MM.1S (cell line): ENCODE results near the gene MAGI2.

Experiments used
- DNase-seq: peaks from one replicate; pipeline ENCODE4 v3.0.0-alpha.2; 2015
- H2AFZ ChIP-seq: fragments of 300-600 bp; sonication (generic); 2 replicates; pipeline ENCODE4 v1.6.0; 2016; ENCODE audit warnings: antibody characterized with exemption, low read length
- H3F3A ChIP-seq: fragments of 300-600 bp; sonication (generic); 2 replicates; pipeline ENCODE4 v1.6.1; 2016; ENCODE audit warnings: mild to moderate bottlenecking, antibody characterized with exemption, low read length, moderate library complexity, mixed read lengths; ENCODE audit not compliant: insufficient read depth
- H3K27ac ChIP-seq: fragments of 300-600 bp; sonication (generic); 2 replicates; pipeline ENCODE4 v1.5.1; 2016; ENCODE audit warnings: mild to moderate bottlenecking, low read length
- H3K27me3 ChIP-seq: fragments of 300-600 bp; sonication (generic); replicated peaks from 2 replicates; pipeline ENCODE4 v1.6.0; 2016; ENCODE audit warnings: low read length; ENCODE audit not compliant: insufficient read depth
- H3K36me3 ChIP-seq: fragments of 300-600 bp; sonication (generic); replicated peaks from 2 replicates; pipeline ENCODE4 v1.6.1; 2016; ENCODE audit warnings: mild to moderate bottlenecking, low read length, mixed read lengths; ENCODE audit not compliant: insufficient read depth
- H3K4me1 ChIP-seq: fragments of 300-600 bp; sonication (generic); 2 replicates; pipeline ENCODE4 v1.6.1; 2016; ENCODE audit warnings: low read length, mixed read lengths
- H3K4me2 ChIP-seq: fragments of 300-600 bp; sonication (generic); 2 replicates; pipeline ENCODE4 v1.6.0; 2016; ENCODE audit warnings: low read depth, low read length
- H3K4me3 ChIP-seq: fragments of 300-600 bp; sonication (generic); 2 replicates; pipeline ENCODE4 v1.5.1; 2016; ENCODE audit warnings: low read length, mixed read lengths
- H3K79me2 ChIP-seq: fragments of 300-600 bp; sonication (generic); 2 replicates; pipeline ENCODE4 v1.6.1; 2016; ENCODE audit warnings: mixed run types, low read length, mixed read lengths
- H3K9ac ChIP-seq: fragments of 300-600 bp; sonication (generic); 2 replicates; pipeline ENCODE4 v1.6.1; 2016; ENCODE audit warnings: low read length, mixed read lengths
- H3K9me2 ChIP-seq: fragments of 300-600 bp; sonication (generic); replicated peaks from 2 replicates; pipeline ENCODE4 v1.6.1; 2016; ENCODE audit warnings: mild to moderate bottlenecking, low read length, mixed read lengths; ENCODE audit not compliant: insufficient read depth
- H3K9me3 ChIP-seq: fragments of 300-600 bp; sonication (generic); replicated peaks from 2 replicates; pipeline ENCODE4 v1.6.1; 2016; ENCODE audit warnings: mild to moderate bottlenecking, low read length, mixed read lengths; ENCODE audit not compliant: insufficient read depth
- H4K20me1 ChIP-seq: fragments of 300-600 bp; sonication (generic); 2 replicates; pipeline ENCODE4 v1.6.1; 2016; ENCODE audit warnings: mild to moderate bottlenecking, low read length, moderate library complexity, mixed read lengths; ENCODE audit not compliant: insufficient read depth
- EZH2 ChIP-seq: fragments of 300-600 bp; sonication (generic); optimal IDR thresholded peaks from 2 replicates; pipeline ENCODE3; 2017; ENCODE audit warnings: low read depth, mild to moderate bottlenecking, antibody characterized with exemption, low read length, mixed read lengths
- EZH2phosphoT487 ChIP-seq: fragments of 300-600 bp; sonication (generic); IDR thresholded peaks from 2 replicates; pipeline ENCODE4 v1.6.1; 2018; ENCODE audit warnings: antibody characterized with exemption, low read length
- TF ChIP-seq, protein P1 (sequence below): fragments of 300-600 bp; sonication (generic); IDR thresholded peaks from 2 replicates; pipeline ENCODE4 v1.5.1; 2016; ENCODE audit warnings: antibody characterized with exemption, low read length, mixed read lengths

The MAGI2 gene

DNA sequence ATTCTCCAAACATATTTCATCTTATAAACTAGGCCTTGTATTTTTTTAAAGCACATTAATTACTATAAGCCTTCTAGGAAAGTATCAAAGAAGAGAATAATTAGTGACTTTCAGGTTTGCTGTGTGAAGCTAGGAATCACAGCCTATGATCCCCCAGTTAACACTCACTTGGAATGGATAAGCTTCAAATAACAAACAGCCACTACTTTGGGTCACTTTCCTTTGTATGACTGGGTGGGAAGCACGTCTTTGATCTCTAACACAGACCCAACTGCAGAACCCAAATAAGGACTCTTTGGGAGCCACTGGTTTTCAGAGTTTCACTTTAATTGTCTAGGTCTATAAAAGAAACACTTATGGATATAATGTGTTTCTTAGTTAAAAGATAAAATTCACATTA lies 769.3 kb downstream of the MAGI2 start:
- Histone ChIP-seq H3F3A (no peaks in the 10 kb centered on the region), H4K20me1 (no peaks in the 10 kb centered on the region), H3K4me2 (no peak overlapping the region), H2AFZ (no peak overlapping the region), H3K27me3 (no peaks in the 10 kb centered on the region), H3K9ac (no peak overlapping the region), H3K36me3 (no peaks in the 10 kb centered on the region), H3K27ac (no peak overlapping the region), H3K79me2 (no peaks in the 10 kb centered on the region), H3K4me1 (no peaks in the 10 kb centered on the region), H3K9me2 (no peaks in the 10 kb centered on the region), H3K9me3 (no peaks in the 10 kb centered on the region), H3K4me3 (no peak overlapping the region)
- no peak for DNase-seq
- TF ChIP-seq, protein P1, sequence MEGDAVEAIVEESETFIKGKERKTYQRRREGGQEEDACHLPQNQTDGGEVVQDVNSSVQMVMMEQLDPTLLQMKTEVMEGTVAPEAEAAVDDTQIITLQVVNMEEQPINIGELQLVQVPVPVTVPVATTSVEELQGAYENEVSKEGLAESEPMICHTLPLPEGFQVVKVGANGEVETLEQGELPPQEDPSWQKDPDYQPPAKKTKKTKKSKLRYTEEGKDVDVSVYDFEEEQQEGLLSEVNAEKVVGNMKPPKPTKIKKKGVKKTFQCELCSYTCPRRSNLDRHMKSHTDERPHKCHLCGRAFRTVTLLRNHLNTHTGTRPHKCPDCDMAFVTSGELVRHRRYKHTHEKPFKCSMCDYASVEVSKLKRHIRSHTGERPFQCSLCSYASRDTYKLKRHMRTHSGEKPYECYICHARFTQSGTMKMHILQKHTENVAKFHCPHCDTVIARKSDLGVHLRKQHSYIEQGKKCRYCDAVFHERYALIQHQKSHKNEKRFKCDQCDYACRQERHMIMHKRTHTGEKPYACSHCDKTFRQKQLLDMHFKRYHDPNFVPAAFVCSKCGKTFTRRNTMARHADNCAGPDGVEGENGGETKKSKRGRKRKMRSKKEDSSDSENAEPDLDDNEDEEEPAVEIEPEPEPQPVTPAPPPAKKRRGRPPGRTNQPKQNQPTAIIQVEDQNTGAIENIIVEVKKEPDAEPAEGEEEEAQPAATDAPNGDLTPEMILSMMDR: no peak
- TF ChIP-seq EZH2: no peak

DNA sequence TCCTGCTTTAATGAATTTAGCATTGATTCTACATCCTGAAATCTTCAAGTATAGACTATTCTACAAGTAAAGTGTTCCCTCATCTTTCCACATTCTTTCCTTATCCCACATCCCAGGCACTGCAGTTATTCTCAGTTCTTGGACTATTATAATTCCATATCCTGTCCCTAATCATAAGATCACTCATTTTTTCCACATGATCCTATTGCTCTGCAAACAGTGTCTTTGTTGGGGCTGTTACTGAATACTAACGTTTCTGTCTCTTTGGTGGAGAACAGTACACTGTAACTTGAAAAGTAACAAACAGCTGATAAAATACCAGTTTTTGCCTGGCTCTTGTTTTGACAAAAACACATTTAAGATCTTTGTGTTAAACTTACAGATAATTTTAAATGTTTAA lies 769.9 kb downstream of the MAGI2 start:
- Histone ChIP-seq H2AFZ (no peak overlapping the region), H4K20me1 (no peaks in the 10 kb centered on the region), H3K4me1 (no peaks in the 10 kb centered on the region), H3K36me3 (no peaks in the 10 kb centered on the region), H3F3A (no peaks in the 10 kb centered on the region), H3K9me2 (no peaks in the 10 kb centered on the region), H3K4me3 (no peak overlapping the region), H3K27ac (no peak overlapping the region), H3K9me3 (no peaks in the 10 kb centered on the region), H3K4me2 (no peak overlapping the region), H3K79me2 (no peaks in the 10 kb centered on the region), H3K27me3 (no peaks in the 10 kb centered on the region), H3K9ac (no peak overlapping the region)
- TF ChIP-seq EZH2phosphoT487 (no peak), EZH2 (no peak)
- DNase-seq: no peak

DNA sequence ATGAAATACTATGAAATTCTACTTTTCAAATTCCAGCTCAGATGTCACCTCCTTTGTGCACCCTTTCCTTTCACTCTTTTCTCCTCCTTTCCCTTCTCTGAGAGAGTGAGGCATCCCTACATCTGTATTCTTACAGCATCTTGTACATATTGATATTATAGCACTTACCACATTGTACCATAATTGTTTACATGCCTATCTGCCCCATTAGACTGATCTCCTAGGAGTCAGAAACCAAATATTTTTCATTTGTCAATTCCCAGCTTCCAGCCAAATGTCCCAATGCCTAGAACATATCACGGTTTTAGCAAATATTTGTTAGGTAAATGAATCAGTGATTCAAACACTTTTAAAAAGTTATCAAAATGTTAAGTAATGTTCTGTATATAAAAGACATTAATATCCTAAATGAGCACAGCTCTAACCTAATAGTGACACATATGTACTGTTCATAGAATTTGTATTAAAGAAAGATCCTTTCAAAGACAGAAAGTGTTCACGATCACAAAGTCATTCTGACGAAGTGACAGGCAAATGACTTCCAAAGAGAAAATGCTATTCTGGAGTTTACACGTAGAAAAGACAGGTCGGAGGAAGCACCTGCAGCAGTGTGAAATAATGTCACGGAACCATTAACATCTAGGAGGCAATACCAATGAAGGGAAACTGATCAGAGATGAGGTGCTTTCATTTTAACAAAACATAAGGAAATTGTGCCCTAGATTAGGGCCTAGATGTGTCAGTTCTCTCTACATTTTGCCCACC lies 774.2 kb downstream of the MAGI2 start:
- Histone ChIP-seq H3K4me1 (no peaks in the 10 kb centered on the region), H4K20me1 (no peaks in the 10 kb centered on the region), H3K9me2 (no peaks in the 10 kb centered on the region), H3F3A (no peaks in the 10 kb centered on the region), H3K4me3 (peak overlapping the region; percentile 19; the same call in 1 of the 2 replicates), H3K27me3 (no peaks in the 10 kb centered on the region), H3K9ac (no peak overlapping the region), H3K4me2 (peak overlapping the region; percentile 41), H3K27ac (peak overlapping the region; percentile 38; the same call in 1 of the 2 replicates), H3K36me3 (no peaks in the 10 kb centered on the region), H3K9me3 (no peaks in the 10 kb centered on the region), H2AFZ (peak overlapping the region; percentile 14; the same call in 1 of the 2 replicates), H3K79me2 (no peaks in the 10 kb centered on the region)
- no peak for TF ChIP-seq EZH2
- no peak for TF ChIP-seq EZH2phosphoT487
- TF ChIP-seq, protein P1: no peak
- peak; percentile 50 for DNase-seq

DNA sequence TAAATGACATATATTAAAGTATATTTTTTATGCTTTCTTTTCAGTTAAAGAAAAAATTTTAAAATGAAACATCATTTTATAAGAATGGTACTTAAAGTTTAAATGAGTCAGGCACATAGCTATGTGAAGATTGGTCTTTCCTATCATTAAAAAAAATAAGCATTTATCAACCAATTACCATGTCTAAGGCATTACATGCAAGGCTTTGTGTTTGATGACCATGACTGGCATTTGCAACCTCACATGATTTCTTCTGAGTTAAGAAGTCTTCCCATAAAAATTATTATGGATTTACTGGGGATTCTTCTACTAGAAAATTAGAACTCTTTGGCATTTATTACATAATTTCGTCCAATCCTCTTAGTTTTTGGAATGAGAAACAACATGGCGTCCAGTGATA lies 776.1 kb downstream of the MAGI2 start:
- Histone ChIP-seq H3K4me2 (no peak overlapping the region), H3F3A (no peaks in the 10 kb centered on the region), H3K27ac (no peak overlapping the region), H2AFZ (no peak overlapping the region), H3K9ac (no peak overlapping the region), H3K4me3 (no peak overlapping the region), H3K79me2 (no peaks in the 10 kb centered on the region), H4K20me1 (no peaks in the 10 kb centered on the region), H3K9me2 (no peaks in the 10 kb centered on the region), H3K4me1 (no peaks in the 10 kb centered on the region), H3K9me3 (no peaks in the 10 kb centered on the region), H3K36me3 (no peaks in the 10 kb centered on the region), H3K27me3 (no peaks in the 10 kb centered on the region)
- TF ChIP-seq EZH2phosphoT487 (no peak), EZH2 (no peak)
- TF ChIP-seq, protein P1: no peak
- DNase-seq: no peak
